Measurements from ENCODE around the gene PKM.

Gene PKM

DNA sequence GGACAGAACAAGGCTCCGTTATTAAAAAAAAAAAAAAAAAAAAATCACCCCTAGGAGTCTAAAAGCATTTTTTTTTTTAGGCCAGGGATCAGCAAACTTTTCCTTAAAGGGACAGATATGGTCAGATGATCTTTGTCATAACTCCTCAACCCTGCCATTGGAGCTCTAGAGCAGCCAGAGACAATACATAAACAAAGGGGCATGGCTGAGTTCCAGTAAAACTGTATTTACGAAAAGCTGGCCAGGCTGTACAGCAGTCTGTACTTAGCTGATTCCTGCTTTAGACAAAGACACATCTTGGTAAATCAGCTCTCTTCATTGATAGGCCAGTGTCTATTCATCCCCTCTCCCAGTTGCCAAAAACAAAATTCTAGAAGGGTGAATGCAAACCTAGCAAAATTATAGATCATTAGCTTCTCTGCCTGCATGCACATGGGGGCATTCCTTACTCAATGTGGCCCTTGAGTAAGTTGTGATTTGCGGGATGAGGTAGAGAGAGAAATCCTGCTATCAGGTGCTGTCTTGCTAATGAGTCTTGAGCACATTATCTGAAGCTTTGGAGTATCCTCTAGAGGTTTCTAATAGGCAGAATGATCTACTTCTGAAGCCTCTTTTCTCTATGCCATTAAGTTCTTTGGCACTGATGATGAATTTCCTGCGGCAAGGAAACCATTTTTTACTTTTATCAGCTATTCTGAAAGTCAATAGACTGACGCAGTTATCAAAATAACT lies 77.6 kb downstream of the PKM start:
- DNase-seq = peak; percentile 2
